ENCODE measurements around the gene CA5A. TPM values are rescaled to one million over a fixed set of nuclear protein-coding genes. Genes with fewer than 3 reads are reported as not detected.
A peak's percentile ranks its signal among the peaks of the same experiment; 100 is the strongest.

The CA5A gene
- total RNA-seq, 3 donors from 2014 or later, result not detected

DNA sequence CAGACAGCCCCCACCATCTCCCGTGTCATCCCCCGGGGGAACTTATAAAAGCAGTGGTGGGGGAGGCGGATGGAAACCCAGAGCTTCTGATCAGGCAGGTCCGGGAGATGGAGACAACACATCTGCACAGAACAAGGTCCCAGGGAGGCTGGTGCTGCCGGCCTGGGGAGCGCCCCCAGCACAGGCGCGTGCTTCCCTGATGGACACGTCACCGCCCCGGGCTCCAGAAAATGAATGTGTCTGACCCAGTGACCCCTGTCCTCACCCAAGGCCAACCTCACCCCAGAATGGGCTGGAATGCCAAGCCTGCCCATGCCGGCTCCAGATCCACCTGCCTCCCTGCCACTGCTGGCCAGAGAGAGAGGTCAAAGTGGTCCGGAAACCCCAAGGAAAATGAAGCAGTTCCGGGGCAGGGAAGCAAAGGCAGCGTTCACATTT lies 79.5 kb downstream of the CA5A start:
- Histone ChIP-seq H3K36me3 (no peaks in the 10 kb centered on the region), H3K4me1 (peaks cover 5 to 20% of the 10 kb centered on the region in 2 donors), H3K27me3 (no peaks in the 10 kb centered on the region), H3K4me3 (peak overlapping the region in 1 of 3 donors; percentile 48), H3K9me3 (no peaks in the 10 kb centered on the region), H3K27ac (peak overlapping the region; percentile 90 to 93)
- intact Hi-C loops (cut with DNase I; ENCODE audit: low total_unique reads), result loop anchor here (5.0 kb wide), 1 partner anchor 305 kb away; no protein-coding TSS in a partner anchor
- TF ChIP-seq POLR2AphosphoS5 (IDR thresholded peaks at IDR 0.05) (no peak), CTCF (IDR thresholded peaks at IDR 0.05) (no peak), POLR2A (IDR thresholded peaks at IDR 0.05) (no peak)
- no peak for DNase-seq (ENCODE audit: low spot score in 2 of 2)

GRCh38 chr16:87855852-87856715 lies 80.2 kb downstream of the CA5A start:
- intact Hi-C loops (cut with DNase I; ENCODE audit: low total_unique reads), result loop anchor here (5.0 kb wide), 1 partner anchor 306 kb away; no protein-coding TSS in a partner anchor
- DNase-seq (ENCODE audit: low spot score in 2 of 2), result peak in 1 of 2 donors; percentile 61

DNA sequence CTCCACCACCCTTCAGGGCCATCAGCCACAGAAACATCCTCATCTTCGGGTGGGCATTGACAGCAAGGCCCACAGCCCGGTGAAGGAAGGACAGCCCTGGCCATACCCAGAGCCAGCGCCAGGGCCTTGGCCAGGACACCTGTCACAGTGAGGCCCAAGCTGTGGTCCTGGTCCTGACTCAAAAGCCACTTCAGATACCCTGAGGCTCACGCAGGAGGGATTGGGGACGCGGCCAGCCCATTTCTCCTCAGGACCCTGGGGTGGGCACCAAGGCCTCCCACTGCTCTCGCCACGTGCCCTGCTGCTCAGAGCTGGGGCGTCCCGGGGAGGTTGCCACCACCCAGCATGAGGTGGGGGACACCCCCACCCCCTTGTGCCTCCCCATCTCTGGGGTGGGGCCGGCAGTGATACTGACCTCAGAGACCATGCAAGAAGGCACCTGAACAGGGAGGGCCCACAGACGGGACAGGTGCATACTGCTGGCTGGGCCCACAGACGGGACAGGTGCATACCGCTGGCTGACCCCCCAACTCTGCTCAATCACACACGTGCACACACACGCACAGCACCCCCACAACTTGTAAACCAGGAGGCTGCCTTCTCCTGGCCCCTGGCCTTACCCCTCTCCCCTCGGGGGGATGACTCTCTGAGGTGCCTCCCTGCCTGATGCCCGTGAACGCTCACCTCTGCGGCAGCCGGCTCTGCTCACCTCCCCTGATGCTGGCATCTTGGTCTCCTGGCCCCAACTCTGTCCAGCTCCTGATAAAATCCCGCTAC lies 81.2 kb downstream of the CA5A start:
- no peaks in the 10 kb centered on the region for H3K36me3 ChIP-seq
- H3K9me3 ChIP-seq, result no peaks in the 10 kb centered on the region
- no peak for TF ChIP-seq POLR2A (IDR thresholded peaks at IDR 0.05)
- no peak for TF ChIP-seq CTCF (IDR thresholded peaks at IDR 0.05)
- TF ChIP-seq POLR2AphosphoS5 (IDR thresholded peaks at IDR 0.05), result no peak
- no peaks in the 10 kb centered on the region for H3K27me3 ChIP-seq
- peaks cover 5 to 20% of the 10 kb centered on the region in 2 donors for H3K4me1 ChIP-seq
- H3K4me3 ChIP-seq, result peak overlapping the region in 1 of 3 donors; percentile 65
- peak overlapping the region; percentile 90 to 93 for H3K27ac ChIP-seq
- intact Hi-C loops (cut with DNase I; ENCODE audit: low total_unique reads), result loop anchor here (5.0 kb wide), 1 partner anchor 307 kb away; no protein-coding TSS in a partner anchor
- no peak for DNase-seq (ENCODE audit: low spot score in 2 of 2)

More at GRCh38 chr16:87855852-87856715, 80.2 kb downstream of the CA5A start:
- Histone ChIP-seq H3K27me3 (no peaks in the 10 kb centered on the region), H3K36me3 (no peaks in the 10 kb centered on the region), H3K4me1 (peaks cover 5 to 20% of the 10 kb centered on the region in 2 donors), H3K4me3 (peak overlapping the region in 1 of 3 donors; percentile 48), H3K27ac (peak overlapping the region; percentile 90 to 93), H3K9me3 (no peaks in the 10 kb centered on the region)
- TF ChIP-seq POLR2AphosphoS5 (IDR thresholded peaks at IDR 0.05) (no peak), CTCF (IDR thresholded peaks at IDR 0.05) (no peak)

DNA sequence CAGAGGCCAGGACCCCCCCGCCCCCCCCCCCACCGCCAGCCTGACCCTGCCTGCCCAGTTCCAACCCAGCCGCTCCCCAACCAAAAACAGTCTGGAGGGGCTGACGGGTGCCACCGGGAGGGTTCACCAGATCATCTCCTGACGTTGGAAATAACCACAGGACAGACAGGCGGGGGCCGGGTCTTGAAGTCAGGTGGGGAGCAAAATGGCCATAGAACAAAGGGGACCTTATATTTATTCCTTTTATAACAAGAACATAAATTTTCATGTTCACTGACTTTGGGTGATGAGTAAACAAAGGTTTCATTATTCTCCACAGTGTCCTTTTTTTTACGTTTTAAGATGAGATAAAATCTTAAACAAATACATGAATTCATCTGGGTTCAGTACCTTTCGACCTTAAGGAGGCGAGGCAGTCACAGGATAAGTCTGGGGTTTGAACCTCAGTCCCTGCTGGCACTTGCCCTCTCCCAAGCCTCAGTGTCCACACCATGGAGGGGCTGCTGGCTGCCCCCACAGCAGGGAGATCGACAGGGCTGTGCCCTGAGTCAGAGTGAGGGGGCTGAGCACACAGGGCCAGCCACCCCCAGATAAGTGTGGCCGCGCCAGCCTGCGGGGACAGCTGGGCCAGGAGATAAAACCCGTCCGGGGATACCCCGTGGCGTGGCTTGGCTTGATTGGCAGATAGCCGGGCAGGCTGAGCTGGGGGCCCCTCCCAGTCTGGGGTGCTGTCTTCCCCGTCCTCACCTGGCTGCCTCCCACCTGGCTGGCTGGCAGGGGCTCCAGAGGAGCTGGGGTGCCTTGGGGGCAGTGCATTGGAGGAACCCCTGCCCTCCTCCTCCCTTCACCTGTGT lies 82.0 kb downstream of the CA5A start:
- Histone ChIP-seq H3K27me3 (no peaks in the 10 kb centered on the region), H3K27ac (peak overlapping the region; percentile 90 to 93), H3K9me3 (no peaks in the 10 kb centered on the region), H3K4me3 (peak overlapping the region in 2 of 3 donors; percentile 38 to 65), H3K4me1 (peaks cover 5 to 20% of the 10 kb centered on the region in 2 donors), H3K36me3 (no peaks in the 10 kb centered on the region)
- intact Hi-C loops (cut with DNase I; ENCODE audit: low total_unique reads), result no loop called here
- no peak for DNase-seq (ENCODE audit: low spot score in 2 of 2)
- no peak for TF ChIP-seq POLR2AphosphoS5 (IDR thresholded peaks at IDR 0.05)
- TF ChIP-seq POLR2A (IDR thresholded peaks at IDR 0.05), result no peak
- no peak for TF ChIP-seq CTCF (IDR thresholded peaks at IDR 0.05)
